CD4-positive, alpha-beta T cell treated with Interleukin-4 for 1 hour (primary cell): ENCODE measurements around the gene NEGR1.
"Not testable (repeated sequence)": the region's sequence is repeated elsewhere in the genome, so short reads cannot be mapped to it uniquely, and the experiment has no call there.

Source experiments
- DNase-seq, 2 donors: peaks; one replicate each; pipeline ENCODE4 v3.0.0-alpha.2; 2020 to 2022

Gene NEGR1

GRCh38 chr1:71921935-71922559, 360.3 kb downstream of the NEGR1 start:
- DNase-seq: no peak

GRCh38 chr1:71921204-71921603, 361.1 kb downstream of the NEGR1 start:
- DNase-seq: no peak

- DNase-seq: no peak
Measured at GRCh38 chr1:71920556-71920955, 361.8 kb downstream of the NEGR1 start.

- no peak for DNase-seq
Measured at GRCh38 chr1:71919811-71920509, 362.4 kb downstream of the NEGR1 start.

GRCh38 chr1:71918630-71919029, 363.7 kb downstream of the NEGR1 start:
- DNase-seq: no peak

- no peak for DNase-seq
Measured at GRCh38 chr1:71916894-71917293, 365.4 kb downstream of the NEGR1 start.

GRCh38 chr1:71914626-71915025, 367.7 kb downstream of the NEGR1 start:
- no peak for DNase-seq

GRCh38 chr1:71908871-71909390, 373.4 kb downstream of the NEGR1 start:
- DNase-seq: no peak

GRCh38 chr1:71908303-71908702, 374.0 kb downstream of the NEGR1 start:
- DNase-seq: no peak

GRCh38 chr1:71899881-71900280, 382.5 kb downstream of the NEGR1 start:
- DNase-seq: no peak

- DNase-seq: not testable (repeated sequence)
Measured at GRCh38 chr1:71888166-71888565, 394.2 kb downstream of the NEGR1 start.

- DNase-seq: no peak
Measured at GRCh38 chr1:71885171-71885570, 397.2 kb downstream of the NEGR1 start.

- DNase-seq: no peak
Measured at GRCh38 chr1:71882637-71883036, 399.7 kb downstream of the NEGR1 start.

- no peak for DNase-seq
Measured at GRCh38 chr1:71882226-71882625, 400.1 kb downstream of the NEGR1 start.

- DNase-seq: no peak
Measured at GRCh38 chr1:71881611-71882010, 400.7 kb downstream of the NEGR1 start.

- DNase-seq: no peak
Measured at GRCh38 chr1:71869326-71869725, 413.0 kb downstream of the NEGR1 start.

GRCh38 chr1:71862756-71863155, 419.6 kb downstream of the NEGR1 start:
- no peak for DNase-seq

GRCh38 chr1:71861022-71861421, 421.3 kb downstream of the NEGR1 start:
- no peak for DNase-seq

- DNase-seq: no peak
Measured at GRCh38 chr1:71859806-71860205, 422.5 kb downstream of the NEGR1 start.

GRCh38 chr1:71857862-71858261, 424.5 kb downstream of the NEGR1 start:
- DNase-seq: no peak

GRCh38 chr1:71853360-71853759, 429.0 kb downstream of the NEGR1 start:
- no peak for DNase-seq

- no peak for DNase-seq
Measured at GRCh38 chr1:71850936-71851335, 431.4 kb downstream of the NEGR1 start.

- no peak for DNase-seq
Measured at GRCh38 chr1:71850515-71850914, 431.8 kb downstream of the NEGR1 start.

- DNase-seq: no peak
Measured at GRCh38 chr1:71843012-71843411, 439.3 kb downstream of the NEGR1 start.

GRCh38 chr1:71839876-71840275, 442.5 kb downstream of the NEGR1 start:
- DNase-seq: no peak
